ENCODE measurements around the gene TUBD1. TPM values are rescaled to one million over a fixed set of nuclear protein-coding genes. Genes with fewer than 3 reads are reported as not detected.
"Not testable (repeated sequence)": the region's sequence is repeated elsewhere in the genome, so short reads cannot be mapped to it uniquely, and the experiment has no call there.

The TUBD1 gene
- total and polyA plus RNA-seq, 2 of the 13 experiments (the other 11 are each of a cell fraction or from before 2014, with no cell fraction given): 18.2 to 25.9 TPM

- not testable (repeated sequence) for TF ChIP-seq SOX13, NR2F6 (IDR thresholded peaks at IDR 0.05)
- TF ChIP-seq SOX13 (CRISPR knock-in tag; conservative IDR thresholded peaks at IDR 0.05 in 1 of 2, IDR thresholded peaks at IDR 0.05 in 1 of 2): peak in 1 of 2 experiments; percentile 23; a peak in 1 of 4 replicates
- 0 out of 2 replicates have a peak, but pooled peaks have one; percentile 23 for TF ChIP-seq NR2F6 (CRISPR knock-in tag; IDR thresholded peaks at IDR 0.05)
- peak; percentile 54; the same call in 1 of the 2 replicates for TF ChIP-seq BCL6 (CRISPR knock-in tag; IDR thresholded peaks at IDR 0.05)
These were observed 40.6 kb upstream of the TUBD1 start (continued) for GRCh38 chr17:59933317-59933716.

GRCh38 chr17:59930768-59931167 lies 38.0 kb upstream of the TUBD1 start:
- intact Hi-C loops (cut with micrococcal nuclease; ENCODE audit: unreplicated experiment); FAIRE-seq; H4K20me1 ChIP-seq (ENCODE audit: insufficient read depth, low read length); H3K9ac ChIP-seq (ENCODE audit: insufficient read depth, low read depth, low read length); H3K9me3 ChIP-seq (ENCODE audit: low read length); POLR2A ChIA-PET; DNase-seq (ENCODE audit: low spot score); H3K4me2 ChIP-seq (ENCODE audit: low read depth, low read length); H2AFZ ChIP-seq (ENCODE audit: low read length); H3K27ac ChIP-seq (ENCODE audit: extremely low read length, insufficient read depth, low read length); H3K4me3 ChIP-seq (replicated peaks in 1 of 3; ENCODE audit: insufficient read depth in 1 of 3, low read depth in 2 of 3, low read length in 3 of 3); BruUV-seq (replicated peaks); CTCF ChIA-PET (ENCODE audit: low intra/inter-chr PET ratio, low total read pairs); in situ Hi-C loops (cut with HindIII; ENCODE audit: extremely low pct_ligation_motif_present, low pct_unique_long_range_greater_than_20kb); H3K4me1 ChIP-seq (ENCODE audit: insufficient read depth, low read length); H3K79me2 ChIP-seq (ENCODE audit: insufficient read depth, low read length); H3K27me3 ChIP-seq (ENCODE audit: control insufficient read depth in 1 of 2, insufficient read depth in 2 of 2, low read length in 2 of 2): not testable (repeated sequence)
- peak; percentile 73 for ATAC-seq
- WGBS (ENCODE audit: low lambda C conversion rate): 78% methylated on average over 3 of the region's 3 CpGs
- peak; percentile 34; the same call in 1 of the 2 replicates for TF ChIP-seq CEBPG (CRISPR knock-in tag; IDR thresholded peaks at IDR 0.05)
- TF ChIP-seq CEBPB (IDR thresholded peaks at IDR 0.05; ENCODE audit: borderline replicate concordance, low read depth, low read length): peak; percentile 37; the same call in 1 of the 2 replicates
- peaks cover 17 to 75% of the 10 kb centered on the region in 2 experiments for H3K36me3 ChIP-seq (replicated peaks in 1 of 2; ENCODE audit: control insufficient read depth in 1 of 2, insufficient read depth in 2 of 2, low read length in 2 of 2)

- H3K4me3 ChIP-seq (replicated peaks in 1 of 3; ENCODE audit: insufficient read depth in 1 of 3, low read depth in 2 of 3, low read length in 3 of 3); FAIRE-seq; H3K79me2 ChIP-seq (ENCODE audit: insufficient read depth, low read length); intact Hi-C loops (cut with micrococcal nuclease; ENCODE audit: unreplicated experiment); H3K4me2 ChIP-seq (ENCODE audit: low read depth, low read length); in situ Hi-C loops (cut with HindIII; ENCODE audit: extremely low pct_ligation_motif_present, low pct_unique_long_range_greater_than_20kb); BruUV-seq (replicated peaks); H3K27me3 ChIP-seq (ENCODE audit: control insufficient read depth in 1 of 2, insufficient read depth in 2 of 2, low read length in 2 of 2); ATAC-seq; H3K9ac ChIP-seq (ENCODE audit: insufficient read depth, low read depth, low read length); H4K20me1 ChIP-seq (ENCODE audit: insufficient read depth, low read length); DNase-seq (ENCODE audit: low spot score); H3K4me1 ChIP-seq (ENCODE audit: insufficient read depth, low read length); H3K9me3 ChIP-seq (ENCODE audit: low read length); H2AFZ ChIP-seq (ENCODE audit: low read length); POLR2A ChIA-PET; H3K27ac ChIP-seq (ENCODE audit: extremely low read length, insufficient read depth, low read length); CTCF ChIA-PET (ENCODE audit: low intra/inter-chr PET ratio, low total read pairs): not testable (repeated sequence)
- WGBS (ENCODE audit: low lambda C conversion rate): 100% methylated on average over 2 of the region's 2 CpGs
- peaks cover 20 to 75% of the 10 kb centered on the region in 2 experiments for H3K36me3 ChIP-seq (replicated peaks in 1 of 2; ENCODE audit: control insufficient read depth in 1 of 2, insufficient read depth in 2 of 2, low read length in 2 of 2)
These were observed 37.4 kb upstream of the TUBD1 start for GRCh38 chr17:59930121-59930520.

- H3K4me1 ChIP-seq (ENCODE audit: insufficient read depth, low read length); H3K4me2 ChIP-seq (ENCODE audit: low read depth, low read length); H3K79me2 ChIP-seq (ENCODE audit: insufficient read depth, low read length); H3K27ac ChIP-seq (ENCODE audit: extremely low read length, insufficient read depth, low read length); H3K4me3 ChIP-seq (replicated peaks in 1 of 3; ENCODE audit: insufficient read depth in 1 of 3, low read depth in 2 of 3, low read length in 3 of 3); CTCF ChIA-PET (ENCODE audit: low intra/inter-chr PET ratio, low total read pairs); ATAC-seq; H4K20me1 ChIP-seq (ENCODE audit: insufficient read depth, low read length); in situ Hi-C loops (cut with HindIII; ENCODE audit: extremely low pct_ligation_motif_present, low pct_unique_long_range_greater_than_20kb); H3K9ac ChIP-seq (ENCODE audit: insufficient read depth, low read depth, low read length); intact Hi-C loops (cut with micrococcal nuclease; ENCODE audit: unreplicated experiment); POLR2A ChIA-PET; DNase-seq (ENCODE audit: low spot score); BruUV-seq (replicated peaks); H2AFZ ChIP-seq (ENCODE audit: low read length); H3K27me3 ChIP-seq (ENCODE audit: control insufficient read depth in 1 of 2, insufficient read depth in 2 of 2, low read length in 2 of 2); FAIRE-seq; H3K9me3 ChIP-seq (ENCODE audit: low read length): not testable (repeated sequence)
- peaks cover 27 to 69% of the 10 kb centered on the region in 2 experiments for H3K36me3 ChIP-seq (replicated peaks in 1 of 2; ENCODE audit: control insufficient read depth in 1 of 2, insufficient read depth in 2 of 2, low read length in 2 of 2)
- 100% methylated on average over 5 of the region's 5 CpGs for WGBS (ENCODE audit: low lambda C conversion rate)
These were observed 27.9 kb upstream of the TUBD1 start for GRCh38 chr17:59920637-59921036.
